ENCODE measurements around the gene MATR3.
A peak's percentile ranks its signal among the peaks of the same experiment; 100 is the strongest.

MATR3 gene

DNA sequence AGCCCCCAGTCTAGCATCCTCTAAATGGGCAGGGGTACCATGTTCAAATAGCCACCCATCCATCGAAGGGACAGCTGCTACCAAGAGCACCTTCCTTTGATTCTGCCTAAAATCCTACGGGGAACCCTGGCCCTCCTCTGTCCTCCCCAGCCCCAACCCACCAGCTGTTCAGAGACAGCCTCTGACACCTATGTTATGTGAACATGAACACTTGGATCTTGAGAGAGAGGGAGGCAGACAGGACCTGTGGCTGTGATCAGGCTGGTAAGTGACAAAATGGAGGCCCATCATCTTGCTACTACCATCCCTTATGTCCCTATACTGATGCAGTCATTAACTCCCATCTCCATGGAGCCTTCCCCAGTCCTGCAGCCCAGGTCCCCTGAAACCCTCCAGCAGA is 81.4 kb downstream of the MATR3 start:
- peaks cover 25% of the 10 kb centered on the region for H3K36me3 ChIP-seq (ENCODE audit: low read depth)

DNA sequence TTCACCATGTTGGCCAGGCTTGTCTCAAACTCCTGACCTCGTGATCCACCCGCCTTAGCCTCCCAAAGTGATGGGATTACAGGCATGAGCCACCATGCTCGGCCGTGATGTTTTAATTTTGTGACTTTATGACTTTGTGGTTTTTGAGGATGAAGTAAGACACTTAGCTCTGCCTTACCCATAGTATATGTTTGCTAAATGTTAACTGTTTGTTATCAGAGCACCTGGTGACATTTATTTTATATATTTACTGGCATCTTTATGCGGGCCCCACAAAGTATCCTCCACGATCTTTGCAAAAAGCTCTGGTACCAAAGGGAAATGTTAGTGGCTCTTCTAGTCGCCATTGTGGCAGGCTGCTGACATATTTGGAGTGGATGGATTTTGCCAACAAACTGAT is 82.8 kb downstream of the MATR3 start:
- no peak overlapping the region for H3K4me3 ChIP-seq (ENCODE audit: severe bottlenecking)
- no peak for ATAC-seq (ENCODE audit: low read depth)

More for the DNA sequence above, 81.4 kb downstream of the MATR3 start:
- no peaks in the 10 kb centered on the region for H3K9me3 ChIP-seq (ENCODE audit: severe bottlenecking)
- TF ChIP-seq, protein P1, sequence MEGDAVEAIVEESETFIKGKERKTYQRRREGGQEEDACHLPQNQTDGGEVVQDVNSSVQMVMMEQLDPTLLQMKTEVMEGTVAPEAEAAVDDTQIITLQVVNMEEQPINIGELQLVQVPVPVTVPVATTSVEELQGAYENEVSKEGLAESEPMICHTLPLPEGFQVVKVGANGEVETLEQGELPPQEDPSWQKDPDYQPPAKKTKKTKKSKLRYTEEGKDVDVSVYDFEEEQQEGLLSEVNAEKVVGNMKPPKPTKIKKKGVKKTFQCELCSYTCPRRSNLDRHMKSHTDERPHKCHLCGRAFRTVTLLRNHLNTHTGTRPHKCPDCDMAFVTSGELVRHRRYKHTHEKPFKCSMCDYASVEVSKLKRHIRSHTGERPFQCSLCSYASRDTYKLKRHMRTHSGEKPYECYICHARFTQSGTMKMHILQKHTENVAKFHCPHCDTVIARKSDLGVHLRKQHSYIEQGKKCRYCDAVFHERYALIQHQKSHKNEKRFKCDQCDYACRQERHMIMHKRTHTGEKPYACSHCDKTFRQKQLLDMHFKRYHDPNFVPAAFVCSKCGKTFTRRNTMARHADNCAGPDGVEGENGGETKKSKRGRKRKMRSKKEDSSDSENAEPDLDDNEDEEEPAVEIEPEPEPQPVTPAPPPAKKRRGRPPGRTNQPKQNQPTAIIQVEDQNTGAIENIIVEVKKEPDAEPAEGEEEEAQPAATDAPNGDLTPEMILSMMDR (IDR thresholded peaks at IDR 0.05; ENCODE audit: poor library complexity, severe bottlenecking): no peak
- DNase-seq (ENCODE audit: low spot score) (no peak), ATAC-seq (ENCODE audit: low read depth) (no peak)
- H3K4me3 ChIP-seq (ENCODE audit: severe bottlenecking): no peak overlapping the region
- H3K27me3 ChIP-seq (ENCODE audit: insufficient read depth, poor library complexity, severe bottlenecking): no peaks in the 10 kb centered on the region
- H3K4me1 ChIP-seq (ENCODE audit: insufficient read depth, poor library complexity, severe bottlenecking): peaks cover 10% of the 10 kb centered on the region
- no peak overlapping the region for H3K27ac ChIP-seq (ENCODE audit: poor library complexity, severe bottlenecking)

DNA sequence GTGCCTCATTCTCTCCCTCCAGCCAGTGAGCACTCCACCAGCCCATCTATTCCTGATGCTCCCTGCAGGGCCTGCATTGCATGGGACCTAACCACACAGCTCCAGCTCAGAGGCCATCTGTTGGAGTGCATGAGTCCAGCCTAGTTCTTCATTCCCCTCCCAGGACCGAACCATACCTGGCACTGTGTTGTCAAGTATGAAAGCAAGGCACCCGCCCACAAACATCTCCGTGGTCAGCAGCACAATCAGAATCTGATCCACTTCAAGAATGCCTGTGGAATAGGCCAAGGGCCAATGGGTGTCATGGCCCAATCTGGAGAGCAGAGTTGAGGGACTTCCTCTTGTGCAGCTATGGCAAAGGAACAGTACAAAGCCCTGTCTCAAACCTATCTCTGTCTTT is 83.7 kb downstream of the MATR3 start:
- no peak for ATAC-seq (ENCODE audit: low read depth)
- peaks cover 7% of the 10 kb centered on the region for H3K36me3 ChIP-seq (ENCODE audit: low read depth)
- H3K4me3 ChIP-seq (ENCODE audit: severe bottlenecking): no peak overlapping the region
- TF ChIP-seq, protein P1 (IDR thresholded peaks at IDR 0.05; ENCODE audit: poor library complexity, severe bottlenecking): no peak
- peak; percentile 28 for DNase-seq (ENCODE audit: low spot score)
- no peaks in the 10 kb centered on the region for H3K9me3 ChIP-seq (ENCODE audit: severe bottlenecking)
- no peaks in the 10 kb centered on the region for H3K27me3 ChIP-seq (ENCODE audit: insufficient read depth, poor library complexity, severe bottlenecking)
- peaks cover 10% of the 10 kb centered on the region for H3K4me1 ChIP-seq (ENCODE audit: insufficient read depth, poor library complexity, severe bottlenecking)
- H3K27ac ChIP-seq (ENCODE audit: poor library complexity, severe bottlenecking): no peak overlapping the region

More for the DNA sequence above, 82.8 kb downstream of the MATR3 start:
- no peak overlapping the region for H3K27ac ChIP-seq (ENCODE audit: poor library complexity, severe bottlenecking)
- no peaks in the 10 kb centered on the region for H3K9me3 ChIP-seq (ENCODE audit: severe bottlenecking)
- TF ChIP-seq, protein P1 (IDR thresholded peaks at IDR 0.05; ENCODE audit: poor library complexity, severe bottlenecking): no peak
- H3K4me1 ChIP-seq (ENCODE audit: insufficient read depth, poor library complexity, severe bottlenecking): peaks cover 10% of the 10 kb centered on the region
- DNase-seq (ENCODE audit: low spot score): no peak
- H3K36me3 ChIP-seq (ENCODE audit: low read depth): peaks cover 12% of the 10 kb centered on the region
- H3K27me3 ChIP-seq (ENCODE audit: insufficient read depth, poor library complexity, severe bottlenecking): no peaks in the 10 kb centered on the region

DNA sequence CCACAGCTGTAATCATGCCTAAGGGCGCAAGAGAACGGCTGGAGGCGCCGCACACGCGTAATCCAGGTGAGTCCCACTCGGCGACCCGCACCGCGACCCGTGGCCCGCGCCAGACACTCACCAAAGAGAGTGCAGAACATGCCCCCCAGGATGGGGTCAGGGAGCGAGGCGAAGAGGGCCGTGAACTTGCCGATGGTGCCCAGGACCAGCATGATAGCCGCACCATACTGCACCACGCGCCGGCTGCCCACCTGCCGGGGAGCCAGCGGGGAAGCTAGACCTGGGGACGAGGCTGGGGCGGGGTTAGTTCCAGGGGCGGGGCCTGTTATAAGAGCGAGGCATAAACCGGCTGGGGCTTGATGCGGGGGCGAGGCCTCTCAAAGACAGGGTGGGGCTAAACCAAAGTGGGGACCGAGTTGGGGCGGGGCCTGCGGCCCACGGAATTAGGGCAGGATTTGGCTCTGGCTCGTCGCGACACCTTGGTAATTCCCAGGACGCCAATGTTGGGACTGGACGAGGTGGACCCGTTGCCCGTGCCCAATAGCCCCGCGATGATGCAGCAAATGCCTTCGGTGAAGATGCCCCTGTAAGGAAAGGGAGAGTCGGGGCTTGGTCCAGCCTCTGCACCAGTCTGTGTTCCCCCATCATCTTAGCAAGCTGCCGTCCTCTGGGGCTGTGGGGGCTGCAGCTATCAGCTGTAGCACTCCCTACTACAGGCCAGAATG is 84.7 kb downstream of the MATR3 start:
- ATAC-seq (ENCODE audit: low read depth): no peak
- Histone ChIP-seq H3K36me3 (ENCODE audit: low read depth) (no peaks in the 10 kb centered on the region), H3K27ac (ENCODE audit: poor library complexity, severe bottlenecking) (no peak overlapping the region), H3K4me3 (ENCODE audit: severe bottlenecking) (no peak overlapping the region), H3K9me3 (ENCODE audit: severe bottlenecking) (no peaks in the 10 kb centered on the region), H3K27me3 (ENCODE audit: insufficient read depth, poor library complexity, severe bottlenecking) (no peaks in the 10 kb centered on the region), H3K4me1 (ENCODE audit: insufficient read depth, poor library complexity, severe bottlenecking) (peaks cover 9% of the 10 kb centered on the region)
- DNase-seq (ENCODE audit: low spot score): peak; percentile 69
- TF ChIP-seq, protein P1 (IDR thresholded peaks at IDR 0.05; ENCODE audit: poor library complexity, severe bottlenecking): no peak

DNA sequence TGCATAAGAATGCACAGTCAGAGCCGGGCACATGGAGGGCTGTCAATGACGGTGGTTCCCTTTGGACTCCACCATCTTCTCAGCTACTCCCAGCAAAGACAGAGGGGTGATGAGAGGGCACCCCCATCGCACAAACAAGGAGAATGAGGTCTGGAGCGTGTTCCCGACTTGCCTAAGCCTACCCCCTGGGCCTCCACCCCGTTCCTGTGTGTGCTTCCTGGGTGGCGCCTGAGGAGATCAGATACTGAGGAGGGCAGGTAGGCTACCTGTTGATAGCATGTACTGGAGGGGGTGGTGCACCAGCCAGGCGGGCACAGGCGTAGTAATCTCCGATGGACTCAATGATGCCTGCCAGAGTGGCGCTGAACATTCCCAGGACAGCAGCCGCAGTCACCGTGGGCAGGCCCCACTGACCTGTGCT is 85.4 kb downstream of the MATR3 start:
- H3K27ac ChIP-seq (ENCODE audit: poor library complexity, severe bottlenecking): no peak overlapping the region
- no peaks in the 10 kb centered on the region for H3K9me3 ChIP-seq (ENCODE audit: severe bottlenecking)
- H3K27me3 ChIP-seq (ENCODE audit: insufficient read depth, poor library complexity, severe bottlenecking): no peaks in the 10 kb centered on the region
- H3K4me3 ChIP-seq (ENCODE audit: severe bottlenecking): no peak overlapping the region
- no peaks in the 10 kb centered on the region for H3K36me3 ChIP-seq (ENCODE audit: low read depth)
- ATAC-seq (ENCODE audit: low read depth) (no peak), DNase-seq (ENCODE audit: low spot score) (peak; percentile 51)
- TF ChIP-seq, protein P1 (IDR thresholded peaks at IDR 0.05; ENCODE audit: poor library complexity, severe bottlenecking): no peak
- peaks cover 5% of the 10 kb centered on the region for H3K4me1 ChIP-seq (ENCODE audit: insufficient read depth, poor library complexity, severe bottlenecking)
